NCI-H2081 treated with DMSO at 0.1 percent for 48 hours (cell line): ENCODE results near the gene RPS19.
A peak's percentile ranks its signal among the peaks of the same experiment; 100 is the strongest.

Experiments used
- DNase-seq: peaks from one replicate; lab custom pipeline; 2025; lab: John Stamatoyannopoulos, UW

Gene RPS19

GRCh38 chr19:41879080-41879479 lies 19.0 kb downstream of the RPS19 start:
- DNase-seq = no peak

- DNase-seq = no peak
Measured at GRCh38 chr19:41879670-41880328, 19.7 kb downstream of the RPS19 start.

DNA sequence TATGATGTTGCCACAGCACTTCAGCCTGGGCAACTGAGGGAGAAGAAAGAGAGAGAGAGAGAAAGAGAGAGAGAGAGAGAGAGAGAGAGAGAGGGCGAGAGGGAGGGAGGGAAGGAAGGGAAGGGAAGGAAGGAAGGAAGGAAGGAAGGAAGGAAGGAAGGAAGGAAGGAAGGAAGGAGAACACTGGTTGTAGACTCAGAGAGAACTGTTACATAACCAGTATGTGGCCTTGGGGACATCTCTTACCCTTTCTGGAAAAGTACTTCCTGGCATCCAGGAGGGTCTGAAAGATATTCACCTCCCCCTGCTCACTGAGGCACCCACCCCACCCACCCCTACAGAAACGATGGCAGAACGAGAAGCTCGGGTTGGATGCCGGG lies 20.3 kb downstream of the RPS19 start:
- no peak for DNase-seq

DNA sequence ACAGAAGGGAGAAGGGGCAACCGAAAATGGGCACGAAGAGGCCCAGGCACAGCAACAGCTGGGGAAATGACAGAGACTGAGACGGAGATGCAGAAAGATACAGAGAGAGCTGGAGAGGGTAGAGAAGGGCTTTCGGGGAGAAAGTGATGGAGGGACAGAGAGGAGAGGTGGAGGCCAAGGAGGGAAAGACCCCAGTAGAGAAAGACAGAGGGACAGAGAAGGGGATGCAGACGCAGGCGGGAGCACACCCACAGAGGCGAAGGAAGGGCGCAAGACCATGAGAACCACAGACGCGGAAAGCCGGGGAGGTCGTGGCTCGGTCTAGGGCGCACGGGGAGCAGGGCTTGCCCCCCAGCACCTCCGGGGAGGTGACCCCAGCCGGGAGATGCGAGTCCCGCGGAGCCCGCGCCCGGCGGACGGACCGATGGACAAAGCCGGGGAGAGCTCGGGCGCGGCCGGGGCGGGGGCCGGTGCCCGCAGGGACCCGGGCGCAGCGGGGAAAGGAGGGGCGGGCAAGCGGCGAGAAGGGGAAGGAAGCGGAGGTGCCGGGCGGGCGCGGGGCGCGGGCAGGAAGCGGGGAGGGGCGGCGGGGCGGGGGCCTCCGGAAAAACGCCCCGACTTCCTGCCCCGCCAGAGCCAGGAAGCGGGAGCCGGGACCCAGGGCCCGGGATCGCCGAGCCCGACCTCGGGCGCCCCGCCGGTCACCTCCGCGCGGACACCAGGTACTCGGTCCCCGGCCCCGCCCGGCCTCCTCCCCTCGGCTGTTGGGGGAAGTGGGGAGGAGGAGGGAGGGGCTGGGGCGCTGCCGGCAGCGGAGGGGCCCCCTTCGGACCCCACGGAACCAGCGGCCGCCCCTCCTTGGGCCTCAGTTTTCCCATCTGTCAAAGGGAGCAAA lies 22.8 kb downstream of the RPS19 start, which contains the start of gene ARHGEF1:
Gene ARHGEF1 (plus strand): TSS at position 617 of the 895 bp plus-strand sequence. CDS start 4,899 bp downstream, outside the sequence.
- DNase-seq = no peak

GRCh38 chr19:41883463-41883820 lies 23.4 kb downstream of the RPS19 start:
- DNase-seq = no peak

DNA sequence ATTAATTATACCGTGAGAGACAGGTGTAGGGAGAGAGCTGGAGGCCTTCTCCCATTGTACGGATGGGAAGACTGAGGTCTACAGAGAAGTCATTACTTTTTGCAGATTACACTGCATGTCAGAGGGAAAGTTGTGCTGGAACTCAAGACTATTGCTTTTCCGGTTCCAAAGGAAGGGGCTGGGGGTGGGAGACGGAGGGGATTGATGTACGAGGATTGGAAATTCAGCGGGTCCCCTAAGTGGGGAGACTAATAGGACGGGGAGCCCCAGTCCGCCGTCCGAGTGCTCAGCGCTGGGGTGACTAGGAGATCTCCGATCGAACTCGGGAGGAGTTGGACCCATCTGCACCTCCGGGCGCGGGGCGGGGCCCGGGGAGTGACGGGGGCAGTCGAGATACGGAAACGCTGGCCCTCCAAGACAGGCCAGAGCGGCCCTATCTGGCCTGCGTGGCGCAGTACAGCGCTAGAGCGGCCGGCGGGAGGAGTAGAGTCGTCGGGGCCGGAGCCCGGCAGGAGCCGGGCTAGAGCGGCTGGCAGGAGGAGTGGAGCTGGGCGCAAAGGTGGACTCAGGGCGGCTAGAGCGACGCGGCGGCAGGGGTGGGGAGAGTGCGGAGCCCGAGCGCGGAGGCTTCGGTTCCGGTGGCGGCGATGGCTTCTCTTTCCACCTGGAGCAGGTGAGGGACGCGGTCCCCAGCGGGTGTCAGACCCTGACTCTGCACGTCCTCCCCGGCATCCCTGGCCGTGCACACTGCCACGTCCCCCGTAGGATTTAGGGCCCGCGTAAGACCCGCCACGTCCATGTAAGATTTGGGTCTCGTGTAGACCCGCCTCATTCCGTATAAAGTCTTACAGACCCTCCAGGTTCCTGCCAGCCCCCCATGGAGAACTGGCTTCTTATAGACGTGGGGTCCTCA lies 24.0 kb downstream of the RPS19 start:
- DNase-seq = peak; percentile 79

- DNase-seq = no peak
Measured at GRCh38 chr19:41886761-41887710, 27.0 kb downstream of the RPS19 start.

- DNase-seq = no peak
Measured at GRCh38 chr19:41887711-41888382, 27.8 kb downstream of the RPS19 start.

- no peak for DNase-seq
Measured at GRCh38 chr19:41888926-41889325, 28.9 kb downstream of the RPS19 start.

- no peak for DNase-seq
Measured at GRCh38 chr19:41889896-41890295, 29.8 kb downstream of the RPS19 start.

- no peak for DNase-seq
Measured at GRCh38 chr19:41890936-41891335, 30.9 kb downstream of the RPS19 start.

- DNase-seq = no peak
Measured at GRCh38 chr19:41892173-41892902, 32.3 kb downstream of the RPS19 start.

GRCh38 chr19:41893899-41894298 lies 33.8 kb downstream of the RPS19 start:
- no peak for DNase-seq

DNA sequence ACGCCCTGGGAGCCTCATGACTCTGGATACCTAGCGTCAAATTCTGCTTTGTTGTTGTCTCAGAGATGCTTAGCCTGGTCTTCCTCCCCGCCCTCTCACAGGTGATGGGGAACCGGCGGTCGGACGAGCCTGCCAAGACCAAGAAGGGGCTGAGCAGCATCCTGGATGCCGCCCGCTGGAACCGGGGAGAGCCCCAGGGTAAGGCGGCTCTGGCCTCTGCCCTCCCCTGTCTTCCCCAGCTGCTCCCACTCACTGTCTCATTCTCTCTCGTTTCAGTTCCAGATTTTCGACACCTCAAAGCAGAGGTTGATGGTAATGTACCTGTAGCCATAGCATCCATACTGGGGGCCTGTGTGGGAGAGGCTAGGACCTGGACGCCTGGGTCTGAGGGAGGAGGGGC lies 34.3 kb downstream of the RPS19 start:
- no peak for DNase-seq

GRCh38 chr19:41895745-41896580 lies 35.9 kb downstream of the RPS19 start:
- no peak for DNase-seq

DNA sequence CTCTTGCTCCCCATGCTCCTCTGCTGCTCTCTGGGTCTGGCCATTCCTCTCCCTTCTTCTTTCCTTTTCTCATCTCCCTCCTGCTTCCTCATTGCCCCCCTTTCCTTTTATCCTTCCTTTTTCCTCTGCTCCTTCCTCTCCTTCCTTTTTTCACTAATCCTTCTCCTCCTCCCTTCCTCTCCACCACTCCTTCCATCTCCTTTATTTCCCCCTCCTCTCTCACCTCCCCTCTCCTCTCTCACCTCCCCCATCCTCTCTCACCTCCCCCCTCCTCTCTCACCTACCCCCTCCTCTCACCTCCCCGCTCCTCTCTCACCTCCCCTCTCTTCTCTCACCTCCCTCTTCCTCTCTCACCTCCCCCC lies 36.5 kb downstream of the RPS19 start:
- no peak for DNase-seq

DNA sequence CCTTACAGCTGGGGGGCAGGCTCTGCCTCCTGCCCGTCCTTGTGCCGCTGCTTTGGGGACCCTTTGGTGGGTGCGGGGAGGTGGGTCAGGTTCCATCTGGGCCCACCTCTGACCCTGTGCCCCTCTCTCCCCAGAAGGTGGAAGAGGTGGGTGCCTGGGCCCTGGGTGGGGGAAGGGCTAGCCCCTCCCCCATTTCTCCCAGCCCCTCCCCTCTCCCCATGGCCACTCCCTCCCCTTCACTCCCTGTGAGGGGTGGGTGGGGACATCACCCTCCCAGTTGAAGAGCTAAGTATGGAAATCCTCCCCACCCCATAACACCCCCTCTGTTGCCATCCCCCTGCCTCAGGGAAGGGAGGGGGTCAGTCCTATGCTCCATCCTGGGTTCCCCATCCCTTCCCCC lies 37.1 kb downstream of the RPS19 start:
- DNase-seq = no peak

DNA sequence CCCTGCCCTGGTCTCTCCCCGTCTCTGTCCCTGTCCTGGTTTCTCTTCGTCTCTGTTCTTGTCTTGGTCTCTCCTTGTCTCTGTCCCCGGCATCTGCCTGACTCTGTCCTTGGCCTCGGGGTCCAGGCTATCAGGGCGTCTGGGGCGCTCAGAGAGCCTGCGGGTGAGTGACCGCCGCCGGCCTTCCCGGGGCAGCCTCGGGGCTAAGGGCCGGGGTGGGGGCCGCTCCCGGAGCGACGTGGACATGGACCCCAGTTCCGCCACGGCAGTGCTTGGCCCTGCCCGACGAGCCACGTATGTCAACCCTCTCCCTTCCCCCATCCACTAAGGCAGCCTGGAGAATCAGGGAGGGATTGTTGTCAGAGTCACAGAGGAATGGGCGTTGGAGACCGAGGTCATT lies 37.8 kb downstream of the RPS19 start:
- no peak for DNase-seq

GRCh38 chr19:41898235-41898634 lies 38.2 kb downstream of the RPS19 start:
- DNase-seq = no peak
